ENCODE measurements around the gene PHACTR3. TPM values are rescaled to one million over a fixed set of nuclear protein-coding genes. Genes with fewer than 3 reads are reported as not detected.

Gene PHACTR3
- polyA plus RNA-seq, 5 donors, result 3.4 to 6.3 (median 5.7) TPM

GRCh38 chr20:59728722-59729430, 124.5 kb downstream of the PHACTR3 start:
- DNase-seq, result no peak

- no peak for DNase-seq
These were observed 125.2 kb downstream of the PHACTR3 start for GRCh38 chr20:59729506-59729905.

- no peak for DNase-seq
These were observed 126.4 kb downstream of the PHACTR3 start for GRCh38 chr20:59730722-59731121.

GRCh38 chr20:59731376-59731775, 127.0 kb downstream of the PHACTR3 start:
- no peak for DNase-seq

GRCh38 chr20:59733351-59733750, 129.0 kb downstream of the PHACTR3 start:
- no peak for DNase-seq

GRCh38 chr20:59735486-59735885, 131.1 kb downstream of the PHACTR3 start:
- no peak for DNase-seq

- DNase-seq, result no peak
These were observed 131.6 kb downstream of the PHACTR3 start for GRCh38 chr20:59735917-59736316.

GRCh38 chr20:59736366-59736765, 132.0 kb downstream of the PHACTR3 start:
- DNase-seq, result no peak

GRCh38 chr20:59737073-59737666, 132.8 kb downstream of the PHACTR3 start:
- DNase-seq, result no peak

- no peak for DNase-seq
These were observed 133.5 kb downstream of the PHACTR3 start for GRCh38 chr20:59737816-59738215.

- no peak for DNase-seq
These were observed 134.5 kb downstream of the PHACTR3 start for GRCh38 chr20:59738851-59739250.

GRCh38 chr20:59740621-59741020, 136.3 kb downstream of the PHACTR3 start:
- DNase-seq, result no peak

GRCh38 chr20:59741073-59741472, 136.7 kb downstream of the PHACTR3 start:
- DNase-seq, result no peak

GRCh38 chr20:59742351-59743095, 138.2 kb downstream of the PHACTR3 start:
- DNase-seq, result no peak

GRCh38 chr20:59743308-59743707, 139.0 kb downstream of the PHACTR3 start:
- no peak for DNase-seq

GRCh38 chr20:59743767-59744485, 139.6 kb downstream of the PHACTR3 start:
- no peak for DNase-seq

- no peak for DNase-seq
These were observed 140.4 kb downstream of the PHACTR3 start for GRCh38 chr20:59744756-59745155.

- no peak for DNase-seq
These were observed 140.9 kb downstream of the PHACTR3 start for GRCh38 chr20:59745201-59745600.

- DNase-seq, result no peak
These were observed 141.4 kb downstream of the PHACTR3 start for GRCh38 chr20:59745716-59746115.

GRCh38 chr20:59746155-59746554, 141.8 kb downstream of the PHACTR3 start:
- DNase-seq, result no peak

GRCh38 chr20:59747671-59748515, 143.6 kb downstream of the PHACTR3 start:
- no peak for DNase-seq
